Subcutaneous adipose tissue (tissue), 4 donors: Measurements from ENCODE around the gene PLEKHD1. TPM values are rescaled to one million over a fixed set of nuclear protein-coding genes. Genes with fewer than 3 reads are reported as not detected.

Experiments
- CTCF ChIP-seq: fragments of 450-650 bp; IDR thresholded peaks from one replicate; pipeline ENCODE4 v1.5.1; 2016; ENCODE audit warnings: low read depth, mild to moderate bottlenecking, control low read depth, antibody characterized with exemption, moderate library complexity
- total RNA-seq, 4 donors: library from RNA; depleted of rRNA; stranded (reverse); fragments of >200 nt; gene quantifications; one replicate each; pipeline ENCODE4 v1.1.0, GENCODE V29; 2016

PLEKHD1 gene
- total RNA-seq, 4 donors from 2014 or later = 0.22 to 0.38 TPM; not detected in 2

- TF ChIP-seq CTCF = no peak
Measured at GRCh38 chr14:69558774-69559173, 74.2 kb downstream of the PLEKHD1 start.

- no peak for TF ChIP-seq CTCF
Measured at GRCh38 chr14:69559581-69560011, 75.1 kb downstream of the PLEKHD1 start.

- TF ChIP-seq CTCF = no peak
Measured at GRCh38 chr14:69560826-69561225, 76.3 kb downstream of the PLEKHD1 start.

GRCh38 chr14:69561893-69562292 lies 77.4 kb downstream of the PLEKHD1 start:
- TF ChIP-seq CTCF = no peak

GRCh38 chr14:69567563-69567962 lies 83.0 kb downstream of the PLEKHD1 start:
- no peak for TF ChIP-seq CTCF

GRCh38 chr14:69569859-69570258 lies 85.3 kb downstream of the PLEKHD1 start:
- no peak for TF ChIP-seq CTCF

GRCh38 chr14:69570836-69571330 lies 86.4 kb downstream of the PLEKHD1 start:
- no peak for TF ChIP-seq CTCF
